HEK293T (cell line): Measurements from ENCODE around the gene CCM2.

Experiments used
- CTCF ChIA-PET: fragments of 350-600 bp; formaldehyde crosslinking; extraction: SDS; loops from one replicate; lab custom pipeline; 2021; ENCODE audit warnings: antibody characterized with exemption, inconsistent platforms; lab: Yijun Ruan, JAX
- POLR2A ChIA-PET: fragments of 350-600 bp; formaldehyde crosslinking; extraction: SDS; loops from one replicate; lab custom pipeline; 2020; ENCODE audit warnings: antibody characterized with exemption, inconsistent platforms; lab: Yijun Ruan, JAX
- DNase-seq: peaks from one replicate; pipeline ENCODE4 v3.0.0; 2012; ENCODE audit warnings: mixed read lengths; ENCODE audit errors: extremely low spot score
- ARNT ChIP-seq: fragments of 450-650 bp; IDR thresholded peaks from 2 replicates; pipeline ENCODE4 v1.6.1; 2017; ENCODE audit warnings: mild to moderate bottlenecking
- BHLHE40 ChIP-seq: fragments of 450-650 bp; IDR thresholded peaks from 2 replicates; pipeline ENCODE4 v1.6.1; 2016; ENCODE audit warnings: mild to moderate bottlenecking, moderate library complexity, borderline replicate concordance
- CTBP1 ChIP-seq: fragments of 450-650 bp; IDR thresholded peaks from 2 replicates; pipeline ENCODE4 v1.6.1; 2016; ENCODE audit warnings: borderline replicate concordance
- ELF4 ChIP-seq: fragments of 450-650 bp; IDR thresholded peaks from 2 replicates; pipeline ENCODE4 v1.6.1; 2017; ENCODE audit warnings: antibody characterized with exemption
- FOXA1 ChIP-seq: fragments of 450-650 bp; IDR thresholded peaks from 2 replicates; pipeline ENCODE4 v1.6.1; 2016; ENCODE audit warnings: mild to moderate bottlenecking
- FOXK2 ChIP-seq: fragments of 450-650 bp; IDR thresholded peaks from 2 replicates; pipeline ENCODE4 v1.6.1; 2016; ENCODE audit warnings: mild to moderate bottlenecking
- FOXM1 ChIP-seq: fragments of 450-650 bp; IDR thresholded peaks from 2 replicates; pipeline ENCODE4 v1.6.1; 2017; ENCODE audit warnings: mild to moderate bottlenecking, borderline replicate concordance
- HDGF ChIP-seq: fragments of 450-650 bp; IDR thresholded peaks from 2 replicates; pipeline ENCODE4 v1.6.1; 2017; ENCODE audit warnings: antibody characterized with exemption, borderline replicate concordance
- L3MBTL2 ChIP-seq: fragments of 450-650 bp; conservative IDR thresholded peaks from 2 replicates; pipeline ENCODE4 v1.6.1; 2016; ENCODE audit warnings: mild to moderate bottlenecking
- LEF1 ChIP-seq: fragments of 450-650 bp; IDR thresholded peaks from 2 replicates; pipeline ENCODE4 v1.6.1; 2017; ENCODE audit warnings: mild to moderate bottlenecking, borderline replicate concordance
- NFRKB ChIP-seq: fragments of 450-650 bp; IDR thresholded peaks from 2 replicates; pipeline ENCODE4 v1.6.1; 2016; ENCODE audit warnings: mild to moderate bottlenecking, moderate library complexity
- PKNOX1 ChIP-seq: fragments of 450-650 bp; IDR thresholded peaks from 2 replicates; pipeline ENCODE4 v1.6.1; 2016
- SP1 ChIP-seq: fragments of 450-650 bp; IDR thresholded peaks from 2 replicates; pipeline ENCODE4 v1.6.1; 2017
- SUZ12 ChIP-seq: fragments of 450-650 bp; IDR thresholded peaks from 2 replicates; pipeline ENCODE4 v1.6.1; 2016; ENCODE audit warnings: mild to moderate bottlenecking
- TARDBP ChIP-seq: fragments of 450-650 bp; IDR thresholded peaks from 2 replicates; pipeline ENCODE4 v1.6.1; 2016
- ZNF384 ChIP-seq: fragments of 450-650 bp; IDR thresholded peaks from 2 replicates; pipeline ENCODE4 v1.6.1; 2016

CCM2 gene

GRCh38 chr7:45036796-45037195, 36.8 kb downstream of the CCM2 start:
- TF ChIP-seq LEF1 = no peak
- no peak for TF ChIP-seq FOXA1
- TF ChIP-seq L3MBTL2 = no peak
- no peak for TF ChIP-seq NFRKB
- no peak for TF ChIP-seq ZNF384
- TF ChIP-seq PKNOX1 = no peak
- no peak for TF ChIP-seq TARDBP
- no peak for TF ChIP-seq SUZ12
- no peak for TF ChIP-seq FOXM1
- CTCF ChIA-PET = no interaction called here
- POLR2A ChIA-PET = no interaction called here
- no peak for DNase-seq

- ChIA-PET POLR2A (no interaction called here), CTCF (no interaction called here)
- no peak for DNase-seq
- TF ChIP-seq BHLHE40 (no peak), FOXA1 (no peak), HDGF (no peak), FOXK2 (no peak), TARDBP (no peak), FOXM1 (no peak), SUZ12 (no peak), ZNF384 (no peak), ELF4 (no peak), LEF1 (no peak), CTBP1 (no peak)
These were observed 37.9 kb downstream of the CCM2 start for GRCh38 chr7:45037876-45038275.

GRCh38 chr7:45039106-45039505, 39.1 kb downstream of the CCM2 start:
- TF ChIP-seq FOXA1 (no peak), ELF4 (no peak), SUZ12 (no peak), BHLHE40 (no peak), NFRKB (no peak), ZNF384 (no peak), ARNT (no peak)
- DNase-seq = no peak
- ChIA-PET POLR2A (no interaction called here), CTCF (no interaction called here)

GRCh38 chr7:45044338-45044737, 44.3 kb downstream of the CCM2 start:
- TF ChIP-seq SUZ12 = no peak
- TF ChIP-seq HDGF = no peak
- TF ChIP-seq ARNT = no peak
- no peak for TF ChIP-seq ZNF384
- TF ChIP-seq LEF1 = no peak
- ChIA-PET CTCF (no interaction called here), POLR2A (no interaction called here)
- no peak for DNase-seq

- no peak for DNase-seq
- ChIA-PET POLR2A (interaction anchor here (1.1 kb wide), 1 partner anchor 75 kb away, joined by 5 read pairs; no protein-coding TSS in a partner anchor), CTCF (no interaction called here)
- TF ChIP-seq LEF1 (no peak), BHLHE40 (no peak), ELF4 (no peak), FOXA1 (no peak), TARDBP (no peak), ARNT (no peak), CTBP1 (no peak), NFRKB (no peak), ZNF384 (no peak), PKNOX1 (no peak), SP1 (no peak), HDGF (no peak), FOXK2 (no peak), SUZ12 (no peak), L3MBTL2 (no peak)
These were observed 48.7 kb downstream of the CCM2 start for GRCh38 chr7:45048748-45049147.

- TF ChIP-seq FOXA1 (no peak), TARDBP (no peak), LEF1 (no peak), ZNF384 (no peak), FOXM1 (no peak), SUZ12 (no peak), HDGF (no peak), NFRKB (no peak), SP1 (no peak), ARNT (no peak), CTBP1 (no peak), FOXK2 (no peak), ELF4 (no peak), L3MBTL2 (no peak), PKNOX1 (no peak), BHLHE40 (no peak)
- POLR2A ChIA-PET = no interaction called here
- CTCF ChIA-PET = no interaction called here
- DNase-seq = no peak
These were observed 50.2 kb downstream of the CCM2 start for GRCh38 chr7:45050198-45050597.

GRCh38 chr7:45052011-45052410, 52.0 kb downstream of the CCM2 start:
- DNase-seq = peak; percentile 4

More at GRCh38 chr7:45052011-45052410, 52.0 kb downstream of the CCM2 start:
- POLR2A ChIA-PET = no interaction called here
- CTCF ChIA-PET = no interaction called here
- TF ChIP-seq BHLHE40 = no peak
- TF ChIP-seq CTBP1 = no peak
- TF ChIP-seq PKNOX1 = no peak
- TF ChIP-seq SUZ12 = no peak
- TF ChIP-seq TARDBP = no peak
- no peak for TF ChIP-seq ELF4
- TF ChIP-seq ARNT = no peak
- TF ChIP-seq SP1 = no peak
- no peak for TF ChIP-seq FOXM1
- no peak for TF ChIP-seq LEF1
- no peak for TF ChIP-seq ZNF384
